Measurements from ENCODE around the gene C11orf16.

The C11orf16 gene

DNA sequence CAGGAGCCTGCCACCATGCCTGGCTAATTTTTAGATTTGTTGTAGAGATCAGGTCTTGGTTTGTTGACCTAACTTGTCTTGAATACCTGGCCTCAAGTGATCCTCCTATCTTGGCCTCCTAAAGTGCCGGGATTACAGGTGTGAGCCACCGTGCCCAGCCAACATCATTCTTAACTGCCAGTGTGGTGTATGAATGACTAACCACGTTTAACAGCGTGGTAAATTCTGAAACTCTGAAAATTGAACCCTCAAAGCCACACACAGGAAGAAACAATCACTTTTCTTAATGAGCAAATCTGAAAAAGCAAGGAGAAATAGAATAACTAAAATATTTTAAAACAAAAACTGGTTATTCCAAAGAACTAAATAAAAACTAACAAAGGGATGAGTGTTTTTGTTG is 24.1 kb upstream of the C11orf16 start:
- DNase-seq (ENCODE audit: low spot score), result no peak
- TF ChIP-seq, protein P1, sequence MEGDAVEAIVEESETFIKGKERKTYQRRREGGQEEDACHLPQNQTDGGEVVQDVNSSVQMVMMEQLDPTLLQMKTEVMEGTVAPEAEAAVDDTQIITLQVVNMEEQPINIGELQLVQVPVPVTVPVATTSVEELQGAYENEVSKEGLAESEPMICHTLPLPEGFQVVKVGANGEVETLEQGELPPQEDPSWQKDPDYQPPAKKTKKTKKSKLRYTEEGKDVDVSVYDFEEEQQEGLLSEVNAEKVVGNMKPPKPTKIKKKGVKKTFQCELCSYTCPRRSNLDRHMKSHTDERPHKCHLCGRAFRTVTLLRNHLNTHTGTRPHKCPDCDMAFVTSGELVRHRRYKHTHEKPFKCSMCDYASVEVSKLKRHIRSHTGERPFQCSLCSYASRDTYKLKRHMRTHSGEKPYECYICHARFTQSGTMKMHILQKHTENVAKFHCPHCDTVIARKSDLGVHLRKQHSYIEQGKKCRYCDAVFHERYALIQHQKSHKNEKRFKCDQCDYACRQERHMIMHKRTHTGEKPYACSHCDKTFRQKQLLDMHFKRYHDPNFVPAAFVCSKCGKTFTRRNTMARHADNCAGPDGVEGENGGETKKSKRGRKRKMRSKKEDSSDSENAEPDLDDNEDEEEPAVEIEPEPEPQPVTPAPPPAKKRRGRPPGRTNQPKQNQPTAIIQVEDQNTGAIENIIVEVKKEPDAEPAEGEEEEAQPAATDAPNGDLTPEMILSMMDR (IDR thresholded peaks at IDR 0.05; ENCODE audit: extremely low read depth, insufficient read depth, missing control alignments), result no peak
- in situ Hi-C loops (cut with MboI; ENCODE audit: low pct_unique_long_range_greater_than_20kb, low sequenced_read_pairs, unreplicated experiment), result no loop called here

DNA sequence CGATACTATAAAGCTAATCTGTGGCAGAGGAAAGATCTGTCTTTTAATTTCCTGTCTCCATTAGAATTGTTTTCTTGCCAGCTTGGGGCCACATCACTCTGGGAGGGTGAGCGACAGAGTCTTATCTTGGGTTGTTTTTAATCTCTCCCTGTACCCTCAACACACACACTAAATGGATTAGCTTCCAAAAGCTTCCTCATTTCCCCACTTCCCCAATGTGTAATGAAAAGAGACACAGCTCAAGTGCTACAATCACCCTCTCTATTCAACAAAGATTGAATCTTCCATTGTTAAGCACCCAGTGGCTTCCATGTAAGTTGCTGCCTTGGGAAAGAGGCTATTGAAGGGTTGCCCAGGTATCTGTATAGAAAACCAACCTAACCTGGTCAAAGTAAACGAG is 16.1 kb upstream of the C11orf16 start:
- in situ Hi-C loops (cut with MboI; ENCODE audit: low pct_unique_long_range_greater_than_20kb, low sequenced_read_pairs, unreplicated experiment), result no loop called here
- DNase-seq (ENCODE audit: low spot score), result no peak
- TF ChIP-seq, protein P1 (IDR thresholded peaks at IDR 0.05; ENCODE audit: extremely low read depth, insufficient read depth, missing control alignments), result no peak

DNA sequence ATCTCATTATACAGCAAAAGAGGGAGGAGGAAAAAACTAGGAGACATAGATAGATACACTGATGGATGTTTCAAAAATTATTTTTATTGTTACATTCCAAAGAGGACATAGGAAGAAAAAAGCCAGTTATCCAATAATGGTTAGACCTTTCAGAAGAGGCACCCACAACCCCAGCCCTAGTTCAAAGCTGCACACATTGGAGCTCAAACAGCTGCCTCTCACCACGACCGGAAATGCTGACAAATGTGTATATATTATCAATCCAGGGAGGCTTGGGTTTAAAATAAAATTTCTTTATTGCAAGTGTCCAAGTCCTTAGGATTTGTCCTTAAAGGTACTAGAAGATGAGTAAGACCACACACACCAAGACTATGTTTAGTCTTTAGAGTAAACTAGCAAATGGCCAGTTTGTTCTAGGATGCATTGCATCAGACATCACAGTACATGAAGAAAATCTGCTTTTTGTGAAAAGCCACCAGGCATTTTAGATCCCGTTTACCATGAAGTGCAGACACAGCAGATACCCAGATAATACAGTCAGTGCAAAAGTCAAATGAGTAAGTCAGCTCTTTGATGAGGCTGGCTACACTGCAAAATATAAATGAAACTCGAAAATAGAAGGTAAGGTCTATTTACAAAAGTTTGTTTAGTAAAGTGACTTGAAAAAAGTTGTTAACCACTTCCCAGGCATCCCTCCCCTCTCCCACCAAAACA is 14.6 kb upstream of the C11orf16 start:
- no peak for DNase-seq (ENCODE audit: low spot score)
- in situ Hi-C loops (cut with MboI; ENCODE audit: low pct_unique_long_range_greater_than_20kb, low sequenced_read_pairs, unreplicated experiment), result no loop called here
- TF ChIP-seq, protein P1 (IDR thresholded peaks at IDR 0.05; ENCODE audit: extremely low read depth, insufficient read depth, missing control alignments), result no peak

DNA sequence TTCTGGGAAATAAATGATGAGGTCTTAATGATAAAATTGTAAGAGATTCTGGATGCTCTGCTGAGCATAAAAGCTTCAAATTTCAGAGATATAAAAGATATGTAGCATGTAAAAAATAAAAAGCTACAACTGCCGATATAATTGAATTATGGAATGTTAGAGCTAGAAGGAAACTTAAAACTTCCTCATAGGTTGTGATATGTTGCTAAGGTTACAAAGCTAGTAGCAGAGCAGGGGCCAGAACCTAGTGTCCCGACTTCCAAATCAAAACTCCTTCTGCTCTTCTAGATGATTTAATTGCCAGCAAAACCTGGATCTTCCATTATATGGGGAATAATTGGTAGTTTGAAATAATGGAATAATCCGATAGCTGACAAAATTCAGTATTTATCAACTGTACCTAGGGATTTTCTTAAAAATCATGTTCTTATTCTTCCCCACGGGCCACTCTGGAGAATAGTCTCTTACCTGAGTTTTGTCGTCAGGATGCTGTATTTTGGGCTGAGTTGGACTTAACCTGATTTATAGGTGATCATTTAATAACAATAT is 9.8 kb upstream of the C11orf16 start, which contains the start of gene ASCL3:
Gene ASCL3, minus strand, starts transcription at position 499 of the 549 bp plus-strand sequence. CDS start 4,855 bp downstream, outside the sequence.
- in situ Hi-C loops (cut with MboI; ENCODE audit: low pct_unique_long_range_greater_than_20kb, low sequenced_read_pairs, unreplicated experiment), result no loop called here
- DNase-seq (ENCODE audit: low spot score), result no peak
- TF ChIP-seq, protein P1 (IDR thresholded peaks at IDR 0.05; ENCODE audit: extremely low read depth, insufficient read depth, missing control alignments), result no peak

DNA sequence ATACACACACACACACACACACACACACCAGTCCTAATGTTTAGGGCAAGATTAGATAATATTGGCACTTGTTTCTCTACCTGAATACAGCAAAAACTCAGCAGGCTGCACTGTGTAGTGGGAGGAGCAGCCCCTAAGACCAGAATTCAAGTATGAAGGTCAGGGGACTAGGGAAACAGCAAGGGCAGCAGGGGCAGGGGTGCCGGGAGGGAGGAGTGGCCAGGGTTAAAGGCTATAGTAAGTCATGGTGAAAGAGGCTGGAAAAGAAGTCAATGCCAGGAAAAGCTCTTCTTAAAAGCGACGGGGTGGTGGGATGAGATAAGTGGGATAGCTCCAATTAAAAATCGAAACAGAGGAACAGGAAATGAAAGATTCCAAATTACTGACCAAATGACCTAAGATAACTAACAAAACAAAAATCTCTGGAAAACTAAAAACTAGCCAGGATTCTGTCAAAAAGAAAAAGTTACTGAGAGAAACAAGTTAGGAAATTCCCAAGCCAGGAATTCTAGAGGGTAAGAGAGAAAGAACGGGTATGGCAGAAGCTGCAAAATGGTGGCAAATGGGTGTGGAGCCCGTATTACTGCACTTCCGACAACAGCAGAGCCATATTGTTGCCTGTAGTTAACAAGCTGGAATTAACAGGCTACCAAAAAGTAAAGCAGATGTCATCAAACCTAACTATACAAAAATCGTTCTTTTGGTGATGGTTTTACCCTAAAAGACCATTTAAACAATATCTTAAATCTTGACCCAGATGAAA is 8.8 kb upstream of the C11orf16 start:
- TF ChIP-seq, protein P1 (IDR thresholded peaks at IDR 0.05; ENCODE audit: extremely low read depth, insufficient read depth, missing control alignments), result no peak
- no peak for DNase-seq (ENCODE audit: low spot score)

DNA sequence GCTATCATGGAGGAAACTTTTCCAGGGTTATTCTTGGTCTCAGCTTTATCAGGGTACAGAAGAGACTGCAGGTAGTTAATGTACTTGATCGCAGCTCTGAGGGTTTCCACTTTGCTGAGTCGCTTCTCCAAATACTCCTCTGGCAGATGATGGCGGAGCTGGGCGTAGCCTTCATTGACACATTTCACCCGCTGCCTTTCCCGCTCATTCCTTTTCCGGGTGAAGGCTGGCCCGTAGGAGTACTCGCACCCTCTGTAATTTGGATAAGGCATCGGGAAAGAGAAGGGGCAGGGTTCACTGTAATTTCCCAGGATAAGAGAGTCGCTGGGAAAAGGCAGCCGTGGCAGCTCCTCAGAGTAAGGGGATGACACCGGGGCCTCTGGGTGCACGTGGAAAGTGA is 4.9 kb upstream of the C11orf16 start:
- in situ Hi-C loops (cut with MboI; ENCODE audit: low pct_unique_long_range_greater_than_20kb, low sequenced_read_pairs, unreplicated experiment), result no loop called here
- TF ChIP-seq, protein P1 (IDR thresholded peaks at IDR 0.05; ENCODE audit: extremely low read depth, insufficient read depth, missing control alignments), result no peak
- DNase-seq (ENCODE audit: low spot score), result no peak

More for the DNA sequence above, 8.8 kb upstream of the C11orf16 start:
- in situ Hi-C loops (cut with MboI; ENCODE audit: low pct_unique_long_range_greater_than_20kb, low sequenced_read_pairs, unreplicated experiment), result no loop called here
